ENCODE results near the gene SULT1A1.
"Not testable (repeated sequence)": the region's sequence is repeated elsewhere in the genome, so short reads cannot be mapped to it uniquely, and the experiment has no call there.

Gene SULT1A1

DNA sequence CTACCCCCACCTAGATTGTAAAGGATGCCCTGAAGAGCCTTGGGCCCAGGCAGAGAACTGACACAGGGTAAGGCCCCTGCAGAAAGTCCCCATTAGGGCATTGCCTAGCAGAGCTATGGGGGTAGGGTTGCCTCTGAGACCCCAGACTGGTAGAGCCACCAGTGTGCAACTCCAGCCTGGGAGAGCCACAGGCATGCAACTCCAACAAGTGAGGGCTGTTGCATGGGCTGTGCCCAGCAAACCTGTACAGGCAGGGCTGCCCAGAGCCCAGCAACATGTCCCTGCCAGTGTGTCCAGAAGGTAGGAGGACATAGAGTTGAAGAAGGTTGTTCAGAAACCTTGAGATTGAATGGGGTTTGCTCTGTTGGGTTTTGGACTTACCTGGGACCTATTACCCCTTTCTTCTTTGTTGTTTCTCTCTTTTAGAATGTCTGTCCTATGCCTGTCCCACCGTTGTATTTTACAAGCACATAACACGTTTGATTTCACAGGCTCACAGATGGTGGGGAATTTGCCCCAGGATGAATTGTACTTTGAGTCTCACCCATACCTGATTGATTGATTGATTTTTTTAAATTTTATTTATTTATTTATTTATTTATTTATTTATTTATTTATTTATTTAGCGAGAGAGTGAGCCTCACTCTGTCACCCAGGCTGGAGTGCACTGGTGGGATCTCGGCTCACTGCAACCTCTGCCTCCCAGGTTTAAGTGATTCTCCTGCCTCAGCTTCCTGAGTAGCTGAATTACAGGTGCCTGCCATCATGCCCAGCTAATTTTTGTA is 39.7 kb downstream of the SULT1A1 start:
- H3K4me1 ChIP-seq: no peaks in the 10 kb centered on the region
- H3K36me3 ChIP-seq (replicated peaks): no peaks in the 10 kb centered on the region
- DNase-seq (ENCODE audit: low spot score in 2 of 2): no peak
- in situ Hi-C loops (cut with MboI; ENCODE audit: low sequenced_read_pairs): no loop called here
- H3K4me3 ChIP-seq: no peak overlapping the region
- peaks cover 3% of the 10 kb centered on the region; the same call in 1 of the 2 replicates for H3K9me3 ChIP-seq
- H3K27me3 ChIP-seq (ENCODE audit: low read depth): no peaks in the 10 kb centered on the region

DNA sequence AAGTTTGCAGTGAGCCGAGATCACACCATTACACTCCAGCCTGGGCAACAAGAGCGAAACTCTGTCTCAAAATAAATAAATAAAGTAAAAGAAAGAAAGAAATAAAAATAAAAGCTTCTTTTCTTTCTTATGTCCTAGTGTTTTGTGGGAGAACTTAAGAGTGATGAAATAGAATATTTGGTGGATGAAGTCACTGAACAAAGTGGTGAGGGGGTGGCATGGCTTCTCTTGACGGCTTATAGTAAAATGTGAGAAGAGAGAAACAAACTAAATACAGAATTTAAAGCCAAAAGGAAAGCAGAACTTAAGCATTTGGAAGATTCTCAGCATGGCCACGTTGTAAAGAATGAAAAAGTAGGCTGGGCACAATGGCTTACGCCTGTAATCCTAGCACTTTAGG is 40.8 kb downstream of the SULT1A1 start:
- Histone ChIP-seq H3K36me3 (replicated peaks) (no peaks in the 10 kb centered on the region), H3K27me3 (ENCODE audit: low read depth) (no peaks in the 10 kb centered on the region), H3K4me3 (no peak overlapping the region), H3K9me3 (peaks cover 3% of the 10 kb centered on the region; the same call in 1 of the 2 replicates), H3K4me1 (no peaks in the 10 kb centered on the region)
- DNase-seq (ENCODE audit: low spot score in 2 of 2): no peak
- in situ Hi-C loops (cut with MboI; ENCODE audit: low sequenced_read_pairs): no loop called here

GRCh38 chr16:28567292-28567691 is 42.6 kb downstream of the SULT1A1 start:
- Histone ChIP-seq H3K9me3 (peaks cover 3% of the 10 kb centered on the region; the same call in 1 of the 2 replicates), H3K36me3 (replicated peaks) (no peaks in the 10 kb centered on the region), H3K4me1 (no peaks in the 10 kb centered on the region), H3K4me3 (no peak overlapping the region), H3K27me3 (ENCODE audit: low read depth) (no peaks in the 10 kb centered on the region)
- in situ Hi-C loops (cut with MboI; ENCODE audit: low sequenced_read_pairs): no loop called here
- no peak for DNase-seq (ENCODE audit: low spot score in 2 of 2)

- H3K36me3 ChIP-seq (replicated peaks); H3K4me3 ChIP-seq; DNase-seq (ENCODE audit: low spot score in 2 of 2); H3K9me3 ChIP-seq; H3K27me3 ChIP-seq (ENCODE audit: low read depth); in situ Hi-C loops (cut with MboI; ENCODE audit: low sequenced_read_pairs); H3K4me1 ChIP-seq: not testable (repeated sequence)
These were observed 43.5 kb downstream of the SULT1A1 start for GRCh38 chr16:28566233-28566925.

DNA sequence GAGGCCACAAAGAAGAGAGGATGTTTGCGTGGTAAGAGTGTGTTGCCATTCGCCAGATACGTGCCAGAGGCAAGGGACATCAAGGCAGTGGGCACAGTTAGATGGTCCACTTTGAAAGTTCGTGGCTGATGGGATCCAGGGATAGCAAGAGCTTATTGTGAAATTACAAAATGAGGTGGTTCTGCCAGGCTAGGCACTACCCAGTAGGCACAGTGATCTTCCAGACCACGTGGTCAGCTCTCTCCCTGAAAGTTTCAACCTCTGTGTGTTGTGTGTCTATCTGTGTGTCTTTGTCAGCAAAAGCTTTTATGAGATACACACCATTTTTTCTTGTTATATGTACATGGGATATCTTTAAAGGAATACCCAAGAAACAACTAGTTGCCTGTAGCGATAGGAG is 46.6 kb downstream of the SULT1A1 start:
- no peaks in the 10 kb centered on the region for H3K4me1 ChIP-seq
- peaks cover 3% of the 10 kb centered on the region for H3K36me3 ChIP-seq (replicated peaks)
- H3K9me3 ChIP-seq: peaks cover 3% of the 10 kb centered on the region; the same call in 1 of the 2 replicates
- no peak for DNase-seq (ENCODE audit: low spot score in 2 of 2)
- in situ Hi-C loops (cut with MboI; ENCODE audit: low sequenced_read_pairs): no loop called here
- H3K4me3 ChIP-seq: no peak overlapping the region
- H3K27me3 ChIP-seq (ENCODE audit: low read depth): no peaks in the 10 kb centered on the region

- no peak for DNase-seq (ENCODE audit: low spot score in 2 of 2)
- Histone ChIP-seq H3K36me3 (replicated peaks) (peaks cover 3% of the 10 kb centered on the region), H3K4me1 (peaks cover 3% of the 10 kb centered on the region), H3K4me3 (no peak overlapping the region), H3K9me3 (peaks cover 2% of the 10 kb centered on the region; the same call in 1 of the 2 replicates), H3K27me3 (ENCODE audit: low read depth) (no peaks in the 10 kb centered on the region)
- in situ Hi-C loops (cut with MboI; ENCODE audit: low sequenced_read_pairs): no loop called here
These were observed 47.6 kb downstream of the SULT1A1 start for GRCh38 chr16:28562199-28562598.

- no peak for DNase-seq (ENCODE audit: low spot score in 2 of 2)
- Histone ChIP-seq H3K36me3 (replicated peaks) (peaks cover 3% of the 10 kb centered on the region), H3K4me1 (peaks cover 8% of the 10 kb centered on the region), H3K4me3 (no peak overlapping the region), H3K27me3 (ENCODE audit: low read depth) (no peaks in the 10 kb centered on the region), H3K9me3 (no peaks in the 10 kb centered on the region)
- in situ Hi-C loops (cut with MboI; ENCODE audit: low sequenced_read_pairs): no loop called here
These were observed 48.2 kb downstream of the SULT1A1 start for GRCh38 chr16:28561557-28562187.

DNA sequence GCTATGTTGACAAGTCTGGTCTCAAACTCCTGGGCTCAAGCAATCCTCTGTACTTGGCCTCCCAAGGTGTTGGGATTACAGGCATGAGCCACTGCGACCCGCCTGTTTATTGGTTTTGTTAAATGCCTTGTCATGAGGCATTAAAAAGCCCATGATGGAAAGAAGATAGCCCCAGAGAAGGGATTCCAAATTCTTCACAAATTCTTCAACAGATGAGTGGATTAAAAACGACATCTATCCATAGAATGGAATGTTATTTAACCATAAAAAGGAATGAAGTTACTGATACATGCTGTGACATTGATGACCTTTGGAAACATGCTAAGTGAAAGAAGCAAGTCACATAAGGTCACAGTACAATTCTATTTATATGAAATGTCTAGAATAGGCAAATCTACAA is 51.4 kb downstream of the SULT1A1 start:
- in situ Hi-C loops (cut with MboI; ENCODE audit: low sequenced_read_pairs): no loop called here
- DNase-seq (ENCODE audit: low spot score in 2 of 2): no peak
- no peak overlapping the region for H3K4me3 ChIP-seq
- no peaks in the 10 kb centered on the region for H3K27me3 ChIP-seq (ENCODE audit: low read depth)
- H3K4me1 ChIP-seq: peaks cover 15% of the 10 kb centered on the region
- peaks cover 3% of the 10 kb centered on the region for H3K36me3 ChIP-seq (replicated peaks)
- no peaks in the 10 kb centered on the region for H3K9me3 ChIP-seq

DNA sequence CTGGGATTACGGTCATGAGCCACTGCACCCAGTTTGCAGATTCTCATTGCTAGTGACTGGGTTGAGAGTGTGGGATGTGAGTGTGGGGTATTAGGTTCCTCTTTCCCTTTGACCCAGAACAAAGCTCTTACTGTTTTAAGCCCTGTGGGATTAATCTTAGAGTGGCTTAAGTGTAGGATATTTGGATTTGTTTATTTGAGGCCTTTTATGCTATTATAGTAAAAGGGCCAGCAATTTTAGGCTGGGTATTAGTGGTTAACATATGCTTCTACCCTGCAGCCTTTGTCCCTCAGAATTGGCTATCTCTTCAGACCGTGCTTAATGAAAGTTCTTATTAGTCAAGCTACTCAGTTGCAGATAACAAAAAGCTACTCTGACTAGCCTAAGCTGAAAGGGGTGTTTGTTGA is 52.9 kb downstream of the SULT1A1 start:
- peak in 1 of 2 experiments; percentile 69 for DNase-seq (ENCODE audit: low spot score in 2 of 2)

GRCh38 chr16:28555561-28555960 is 54.3 kb downstream of the SULT1A1 start:
- peaks cover 3% of the 10 kb centered on the region for H3K36me3 ChIP-seq (replicated peaks)
- H3K4me1 ChIP-seq: peaks cover 19% of the 10 kb centered on the region
- no peaks in the 10 kb centered on the region for H3K9me3 ChIP-seq
- DNase-seq (ENCODE audit: low spot score in 2 of 2): no peak
- no peak overlapping the region for H3K4me3 ChIP-seq
- in situ Hi-C loops (cut with MboI; ENCODE audit: low sequenced_read_pairs): no loop called here
- H3K27me3 ChIP-seq (ENCODE audit: low read depth): no peaks in the 10 kb centered on the region

More for the DNA sequence above, 52.9 kb downstream of the SULT1A1 start:
- Histone ChIP-seq H3K4me1 (peaks cover 19% of the 10 kb centered on the region), H3K9me3 (no peaks in the 10 kb centered on the region), H3K27me3 (ENCODE audit: low read depth) (no peaks in the 10 kb centered on the region), H3K4me3 (no peak overlapping the region), H3K36me3 (replicated peaks) (peaks cover 3% of the 10 kb centered on the region)
- in situ Hi-C loops (cut with MboI; ENCODE audit: low sequenced_read_pairs): no loop called here

All from HAP-1 (cell line).